NCI-H510A (cell line): ENCODE results near the gene PABPN1.
"Not testable (repeated sequence)": the region's sequence is repeated elsewhere in the genome, so short reads cannot be mapped to it uniquely, and the experiment has no call there.

ENCODE experiments used
- DNase-seq: peaks from one replicate; lab custom pipeline; 2025; lab: John Stamatoyannopoulos, UW

PABPN1 gene

DNA sequence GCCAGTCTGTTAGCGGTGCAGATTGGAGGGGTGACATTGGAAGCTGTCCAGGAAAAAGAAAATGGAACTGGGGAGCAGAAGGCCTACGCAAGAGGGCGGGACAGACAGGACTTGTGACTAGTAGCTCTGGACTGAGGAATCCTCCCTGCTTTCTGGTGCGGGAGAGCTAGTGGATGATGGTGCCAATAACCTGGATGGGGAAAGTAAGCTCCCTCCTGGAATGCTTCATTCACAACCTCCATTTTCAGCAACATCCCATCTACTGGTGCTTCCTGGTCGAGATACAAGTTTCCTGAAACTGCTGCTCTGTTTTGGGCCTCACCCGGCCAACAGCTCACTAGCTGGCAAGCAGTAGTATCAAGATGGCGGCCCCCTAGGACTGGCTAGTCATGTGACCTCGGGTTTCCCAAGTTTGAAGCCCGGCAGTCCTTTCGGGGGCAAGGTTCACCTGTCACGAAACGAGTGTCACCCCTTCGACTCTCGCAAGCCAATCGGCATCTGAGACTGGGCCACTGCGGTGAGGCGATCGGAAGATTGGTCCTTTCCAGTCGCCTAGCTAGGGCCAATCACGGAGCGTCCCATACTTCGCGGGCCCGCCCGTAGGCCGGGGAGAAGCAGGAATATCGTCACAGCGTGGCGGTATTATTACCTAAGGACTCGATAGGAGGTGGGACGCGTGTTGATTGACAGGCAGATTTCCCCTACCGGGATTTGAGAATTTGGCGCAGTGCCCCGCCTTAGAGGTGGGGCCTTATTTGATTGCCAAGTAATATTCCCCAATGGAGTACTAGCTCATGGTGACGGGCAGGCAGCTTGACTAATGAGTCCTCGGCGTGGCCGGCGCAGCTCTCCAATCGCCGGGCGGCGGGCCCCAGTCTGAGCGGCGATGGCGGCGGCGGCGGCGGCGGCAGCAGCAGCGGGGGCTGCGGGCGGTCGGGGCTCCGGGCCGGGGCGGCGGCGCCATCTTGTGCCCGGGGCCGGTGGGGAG is at the start of gene PABPN1:
Gene PABPN1, plus strand, starts transcription at position 874 of the 988 bp plus-strand sequence. Its CDS starts 13 bp downstream, at position 887.
- DNase-seq, result peak; percentile 100

GRCh38 chr14:23275412-23275811 is 45.8 kb upstream of the PABPN1 start:
- DNase-seq, result no peak

- no peak for DNase-seq
These were observed 44.1 kb upstream of the PABPN1 start for GRCh38 chr14:23277189-23277588.

DNA sequence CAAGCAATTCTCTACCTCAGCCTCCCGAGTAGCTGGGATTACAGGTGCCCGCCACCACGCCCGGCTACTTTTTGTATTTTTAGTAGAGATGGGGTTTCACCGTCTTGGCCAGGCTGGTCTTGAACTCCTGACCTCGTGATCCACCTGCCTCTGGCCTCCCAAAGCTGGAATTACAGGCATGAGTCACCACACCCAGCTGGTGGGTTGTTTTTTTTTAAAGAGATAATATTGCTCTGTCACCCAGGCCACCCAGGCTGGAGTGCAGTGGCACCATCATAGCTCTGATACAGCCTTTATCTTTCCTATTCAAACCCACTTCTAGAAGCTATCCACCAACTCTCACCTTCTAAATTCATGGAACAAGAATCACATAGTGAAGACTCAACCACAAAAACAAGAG is 43.3 kb upstream of the PABPN1 start:
- DNase-seq, result not testable (repeated sequence)

DNA sequence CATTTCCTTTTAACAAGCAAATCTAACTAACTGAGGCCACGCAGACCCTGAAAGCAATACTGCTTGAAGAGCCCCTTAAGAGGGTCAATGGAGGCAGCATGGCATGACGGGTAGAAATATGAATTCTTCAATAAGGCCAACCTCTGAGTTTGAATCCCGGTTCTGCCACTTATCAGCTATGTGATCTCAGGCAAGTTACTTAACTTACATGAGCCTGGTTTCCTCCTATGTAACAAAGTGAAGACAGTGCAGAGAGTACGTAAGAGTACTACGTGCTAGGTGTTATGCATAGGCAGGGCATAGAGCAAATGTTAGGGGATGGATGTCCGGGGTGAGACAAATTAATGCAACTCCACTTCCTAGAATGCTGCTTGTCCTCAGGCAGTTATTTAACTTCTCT is 40.0 kb upstream of the PABPN1 start:
- DNase-seq, result no peak

GRCh38 chr14:23284654-23285529 is 36.4 kb upstream of the PABPN1 start:
- DNase-seq, result no peak

- DNase-seq, result no peak
These were observed 35.7 kb upstream of the PABPN1 start for GRCh38 chr14:23285530-23286019.

DNA sequence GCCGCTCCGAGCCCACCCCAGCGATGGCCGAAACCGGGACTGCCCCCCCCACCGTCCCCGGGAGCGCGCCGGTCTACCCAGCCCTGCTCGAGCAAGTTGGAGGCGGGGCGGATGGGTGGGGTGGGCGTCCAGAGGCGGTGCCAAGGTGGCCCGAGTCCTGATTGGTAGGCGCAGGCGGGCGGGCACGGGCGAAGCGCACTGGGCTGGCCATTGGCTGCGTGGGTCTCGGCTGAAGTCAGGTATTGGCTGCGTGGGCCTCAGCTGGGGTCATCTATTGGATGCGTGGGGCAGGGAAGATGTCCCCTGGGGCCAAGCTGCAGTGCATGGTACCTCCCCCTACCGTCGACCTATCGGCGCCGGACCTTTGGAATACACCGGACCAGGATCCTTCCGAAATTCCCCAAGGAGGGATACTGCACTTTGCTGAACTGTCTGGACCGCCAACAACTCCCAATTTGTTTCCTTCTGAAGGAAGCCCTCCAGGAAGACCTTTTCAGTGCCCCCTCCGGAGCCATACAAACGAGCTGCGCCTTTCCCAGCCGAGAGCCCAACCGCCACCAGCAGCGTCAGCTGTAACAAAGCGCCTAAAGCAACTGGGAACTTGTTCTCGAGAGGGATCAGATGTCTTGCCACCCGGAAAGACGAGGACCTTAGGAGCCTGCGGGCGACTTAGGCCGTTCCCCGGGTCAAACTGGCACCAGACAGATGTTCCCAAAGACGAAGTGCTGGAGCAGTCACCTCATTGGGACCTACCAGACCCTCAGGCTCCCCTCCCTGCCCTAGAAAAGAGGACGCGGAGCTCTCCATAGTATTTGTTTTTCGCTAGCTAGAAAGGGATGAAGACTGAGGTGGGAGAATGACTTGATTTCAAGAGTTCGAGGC is 35.0 kb upstream of the PABPN1 start, which contains the start of gene HOMEZ:
Gene HOMEZ, minus strand, starts transcription at position 113 of the 882 bp plus-strand sequence. CDS start 180 bp downstream, outside the sequence.
- DNase-seq, result peak; percentile 95

DNA sequence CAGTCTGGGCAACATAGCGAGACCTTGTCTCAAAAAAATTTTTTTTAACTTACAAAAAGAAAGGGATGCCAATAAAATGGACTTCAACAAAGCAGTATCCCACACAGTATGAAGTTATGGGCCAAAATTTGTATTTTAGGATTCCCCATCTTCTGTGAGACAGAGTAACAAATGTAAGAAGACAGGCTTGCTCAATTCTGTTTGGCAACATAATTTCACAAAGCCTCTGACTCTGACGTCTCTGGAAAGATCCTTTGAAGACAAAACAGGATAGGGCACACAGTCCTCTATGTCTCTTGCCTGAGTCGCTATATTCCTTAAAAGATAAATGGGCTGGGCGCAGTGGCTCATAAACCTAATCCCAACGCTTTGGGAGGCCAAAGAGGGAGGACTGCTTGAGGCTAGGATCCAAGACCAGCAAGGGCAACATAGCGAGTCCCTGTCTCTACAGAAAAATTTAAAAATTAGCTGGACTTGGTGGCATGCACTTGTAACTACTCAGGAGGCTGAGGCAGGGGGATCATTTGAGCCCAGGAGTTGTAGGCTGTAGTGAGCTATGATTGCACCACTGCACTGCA is 34.3 kb upstream of the PABPN1 start:
- no peak for DNase-seq

DNA sequence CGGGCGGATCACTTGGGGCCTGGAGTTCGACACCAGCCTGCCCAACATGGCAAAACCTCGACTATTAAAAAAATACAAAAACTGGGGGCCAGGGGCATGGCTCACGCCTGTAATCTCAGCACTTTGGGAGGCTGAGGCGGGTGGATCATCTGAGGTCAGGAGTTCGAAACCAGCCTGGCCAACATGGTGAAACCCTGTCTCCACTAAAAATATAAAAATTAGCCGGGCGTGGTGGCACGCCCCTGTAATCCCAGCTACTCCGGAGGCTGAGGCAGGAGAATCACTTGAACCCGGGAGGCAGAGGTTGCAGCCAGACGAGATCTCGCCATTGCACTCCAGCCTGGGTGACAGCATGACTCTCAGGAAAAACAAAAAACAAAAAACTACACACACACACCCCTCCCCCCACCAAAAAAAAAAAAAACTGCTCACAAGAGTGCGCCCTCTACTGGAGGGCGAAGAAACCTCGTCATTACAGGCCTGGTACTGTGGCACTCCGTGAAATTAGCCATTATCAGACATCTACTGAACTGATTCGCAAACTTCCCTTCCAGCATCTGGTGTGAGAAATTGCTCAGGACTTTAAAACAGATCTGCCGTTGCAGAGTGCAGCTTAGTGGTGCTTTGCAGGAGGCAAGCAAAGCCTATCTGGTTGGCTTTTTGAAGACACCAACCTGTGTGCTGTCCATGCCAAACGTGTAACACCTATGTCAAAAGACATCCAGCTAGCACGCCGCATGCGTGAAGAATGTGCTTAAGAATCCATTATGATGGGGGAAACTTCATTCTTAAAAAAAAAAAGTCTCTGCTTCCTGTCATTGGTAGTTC is 26.3 kb upstream of the PABPN1 start:
- no peak for DNase-seq

DNA sequence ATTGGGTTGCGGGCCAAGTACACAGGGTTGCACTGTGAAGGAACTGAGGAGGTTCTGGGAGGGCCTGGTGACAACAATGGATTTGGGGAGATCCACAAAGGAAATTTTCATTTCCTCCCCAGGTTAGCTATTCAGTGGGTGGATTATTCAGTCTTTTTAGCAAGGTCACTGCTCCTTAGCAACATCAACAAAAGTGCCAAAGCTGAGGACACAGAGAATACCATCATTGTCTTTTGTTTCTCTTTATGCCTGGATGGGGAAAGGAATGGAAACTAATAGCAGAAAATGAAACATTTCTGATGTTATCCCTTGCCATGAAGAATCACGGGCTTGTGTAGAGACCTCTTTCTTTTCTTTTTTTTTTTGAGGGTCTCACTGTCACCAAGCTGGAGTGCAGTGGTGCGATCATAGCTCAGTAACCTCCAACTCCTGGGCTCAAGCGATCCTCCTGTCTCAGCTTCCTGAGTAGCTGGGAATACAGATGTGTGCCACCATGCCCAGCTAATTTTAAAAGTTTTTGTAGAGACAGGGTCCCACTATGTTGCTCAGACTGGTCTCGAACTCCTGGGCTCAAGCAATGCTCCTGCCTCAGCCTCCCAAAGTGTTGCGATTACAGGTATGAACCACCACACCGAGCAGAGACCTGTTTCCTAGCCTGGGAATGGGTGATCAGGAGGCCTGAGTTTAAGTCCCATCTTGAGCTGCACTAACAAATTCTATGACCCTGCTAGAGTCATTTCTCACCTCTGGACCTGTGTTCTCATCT is 25.1 kb upstream of the PABPN1 start:
- no peak for DNase-seq

GRCh38 chr14:23297096-23297495 is 24.2 kb upstream of the PABPN1 start:
- no peak for DNase-seq

DNA sequence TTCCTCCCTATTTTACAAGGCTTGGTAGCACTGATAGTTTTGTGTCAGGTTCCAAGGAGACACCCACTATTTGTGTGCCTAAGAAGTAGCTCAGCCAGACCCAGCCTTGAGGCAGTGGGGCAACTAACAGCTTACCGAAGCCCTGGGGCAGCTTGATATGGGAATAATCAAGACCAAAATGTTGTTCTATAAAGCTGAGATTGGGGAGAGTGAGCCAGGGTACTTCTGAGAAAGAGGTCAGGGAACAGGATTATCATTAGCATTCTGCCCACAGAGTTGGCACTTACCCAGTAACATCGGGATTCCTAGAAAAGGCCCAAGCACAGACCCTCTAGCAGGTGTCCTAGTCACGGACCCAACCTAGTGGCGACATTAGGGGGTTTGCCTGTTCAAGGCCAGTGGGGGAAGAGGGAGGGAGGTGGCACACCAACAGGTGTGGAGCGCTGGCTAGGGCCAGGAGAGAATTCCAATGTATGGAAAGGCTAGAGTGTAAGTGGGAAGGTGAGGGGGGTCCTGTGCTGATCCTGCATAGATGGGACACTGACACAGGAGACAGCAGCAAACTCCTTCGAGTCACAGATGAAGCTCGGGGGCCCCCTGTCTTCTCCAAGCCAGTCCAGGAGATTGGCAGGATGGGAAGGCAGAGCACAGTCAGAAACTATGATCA is 23.5 kb upstream of the PABPN1 start:
- no peak for DNase-seq

DNA sequence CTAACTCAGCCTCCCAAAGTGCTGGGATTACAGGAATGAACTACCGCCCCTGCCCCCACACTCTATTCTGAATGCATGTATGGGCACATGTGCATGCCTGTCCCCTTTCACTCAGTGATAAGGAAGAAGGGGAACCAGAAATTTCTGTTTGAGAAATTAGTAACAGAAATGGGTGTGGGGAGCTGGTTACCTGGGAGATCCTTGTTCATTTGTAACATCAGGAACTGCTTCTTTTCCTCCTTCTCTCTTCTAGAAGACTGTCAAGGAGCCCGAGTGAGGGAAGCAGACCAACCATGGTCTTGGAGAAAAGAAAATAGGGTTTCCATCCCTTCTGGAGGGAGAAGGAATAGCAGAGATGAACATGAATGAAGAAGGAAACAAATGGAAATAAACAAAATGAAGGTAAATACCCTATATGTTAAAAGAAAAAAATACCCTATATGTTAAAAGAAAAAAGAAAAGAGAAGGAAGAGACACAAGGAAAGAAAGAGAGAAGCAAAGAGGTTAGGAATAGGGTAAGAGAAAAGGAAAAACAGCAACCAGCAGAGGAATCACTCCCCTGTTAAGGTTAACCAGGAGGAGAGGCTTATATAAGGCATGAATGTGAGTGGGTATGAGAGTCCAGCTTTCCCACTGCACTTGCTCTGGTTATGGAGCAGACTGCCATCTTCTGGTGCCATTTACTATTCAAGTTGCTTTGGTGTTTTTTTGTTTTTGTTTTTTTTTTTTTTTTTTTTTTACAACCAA is 21.9 kb upstream of the PABPN1 start:
- DNase-seq, result no peak

GRCh38 chr14:23299986-23300686 is 21.1 kb upstream of the PABPN1 start:
- DNase-seq, result no peak

GRCh38 chr14:23300687-23301223 is 20.5 kb upstream of the PABPN1 start:
- peak; percentile 17 for DNase-seq
